Muscle of arm (tissue), 12 donors: ENCODE results near the gene PHLDB2. TPM values are rescaled to one million over a fixed set of nuclear protein-coding genes. Genes with fewer than 3 reads are reported as not detected.
A peak's percentile ranks its signal among the peaks of the same experiment; 100 is the strongest.

ENCODE experiments used
- DNase-seq: peaks from one replicate; pipeline ENCODE4 v3.0.0-alpha.2; 2013
- polyA plus RNA-seq, 12 donors: library from polyadenylated mRNA; unstranded; fragments of 120-200 nt; gene quantifications; one replicate each; pipeline ENCODE4 v1.2.1, GENCODE V29; 2013; ENCODE audit not compliant: insufficient read length in 12 of 12

PHLDB2 gene
- polyA plus RNA-seq, 12 donors = 49.3 to 106 (median 72.6) TPM; not detected in 1

DNA sequence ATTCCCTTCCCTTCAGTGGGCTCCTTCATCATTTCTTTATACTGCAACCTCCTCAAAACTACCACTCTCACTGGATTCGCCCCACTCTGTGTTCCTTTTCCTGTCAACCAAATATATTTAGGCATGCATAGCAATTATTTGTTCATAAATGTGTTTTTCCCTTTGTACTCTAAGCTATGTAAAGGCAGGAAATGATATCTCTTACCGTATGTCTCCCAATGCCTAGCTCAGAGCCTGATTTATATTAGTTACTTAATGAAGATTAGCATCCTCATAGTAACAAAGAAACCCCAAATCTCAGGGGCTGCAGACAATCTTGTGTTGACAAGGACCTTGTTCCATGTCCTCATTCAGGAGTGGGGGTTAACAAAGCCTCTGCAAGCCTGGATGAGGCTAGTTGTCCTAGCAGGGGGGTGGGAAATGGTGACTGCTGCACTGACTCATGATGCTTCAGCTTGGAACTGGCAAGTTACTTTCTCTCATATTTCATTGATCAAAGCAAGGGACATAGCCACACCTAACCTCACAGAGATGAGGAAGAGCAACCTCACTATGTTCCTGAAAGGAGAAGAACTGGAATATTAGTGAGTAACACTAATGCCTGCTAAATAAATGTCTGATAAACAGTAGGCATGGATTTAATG is 15.2 kb downstream of the PHLDB2 start:
- no peak for DNase-seq

DNA sequence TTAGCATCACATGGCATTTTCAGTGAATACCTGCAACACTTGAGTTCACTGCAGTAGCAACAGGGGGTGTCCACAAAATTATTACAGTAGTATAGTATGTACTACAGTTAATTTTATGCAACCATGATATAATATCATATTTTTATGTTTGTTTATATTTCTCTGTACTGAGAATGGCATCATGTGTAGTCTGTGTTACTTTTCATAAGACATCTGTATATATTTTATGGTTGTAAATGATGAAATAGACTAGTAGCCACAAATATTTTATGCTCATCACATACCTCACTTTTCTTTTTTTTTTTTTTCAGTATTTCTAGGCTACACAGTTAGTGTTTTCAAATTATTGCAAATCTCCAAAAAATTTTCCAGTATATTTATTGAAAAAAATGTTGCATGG is 22.4 kb downstream of the PHLDB2 start:
- no peak for DNase-seq

DNA sequence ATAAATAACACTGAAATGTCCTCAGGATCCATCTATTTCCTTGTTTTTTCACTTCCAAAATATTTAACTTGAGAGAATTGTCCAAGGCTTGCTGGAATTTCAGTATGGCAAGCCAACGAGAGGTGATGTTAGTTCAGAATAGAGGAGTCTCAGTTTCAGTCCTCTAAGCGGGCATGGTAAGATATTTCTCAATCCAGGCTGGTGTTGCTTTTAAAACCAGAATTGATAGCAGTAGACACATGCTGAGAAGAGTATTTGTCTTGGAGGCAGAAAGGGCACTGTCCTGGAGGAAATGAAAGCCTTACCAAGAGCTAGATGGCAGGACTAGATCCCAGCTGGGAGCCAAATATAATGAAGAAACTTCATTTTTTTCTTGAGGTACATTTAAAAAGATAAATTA is 23.1 kb downstream of the PHLDB2 start:
- no peak for DNase-seq

DNA sequence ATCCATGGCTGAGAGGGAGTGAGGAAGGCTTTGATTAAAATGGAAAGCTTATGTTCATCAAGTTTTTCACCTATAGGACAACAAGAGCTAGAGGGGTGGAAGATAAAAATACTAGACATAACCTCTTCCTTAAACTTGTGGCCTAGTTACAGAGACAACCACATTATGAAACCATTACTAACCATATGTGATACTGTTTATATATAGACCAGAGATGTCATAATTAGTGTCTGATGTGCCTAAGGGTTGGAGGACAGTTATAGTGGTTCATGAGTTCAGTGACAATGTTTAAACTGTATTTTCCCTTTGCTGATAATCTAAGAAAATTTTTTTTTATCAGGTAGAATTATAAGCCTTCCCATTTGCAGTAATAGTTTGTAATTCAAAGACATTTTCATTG is 23.7 kb downstream of the PHLDB2 start:
- no peak for DNase-seq

DNA sequence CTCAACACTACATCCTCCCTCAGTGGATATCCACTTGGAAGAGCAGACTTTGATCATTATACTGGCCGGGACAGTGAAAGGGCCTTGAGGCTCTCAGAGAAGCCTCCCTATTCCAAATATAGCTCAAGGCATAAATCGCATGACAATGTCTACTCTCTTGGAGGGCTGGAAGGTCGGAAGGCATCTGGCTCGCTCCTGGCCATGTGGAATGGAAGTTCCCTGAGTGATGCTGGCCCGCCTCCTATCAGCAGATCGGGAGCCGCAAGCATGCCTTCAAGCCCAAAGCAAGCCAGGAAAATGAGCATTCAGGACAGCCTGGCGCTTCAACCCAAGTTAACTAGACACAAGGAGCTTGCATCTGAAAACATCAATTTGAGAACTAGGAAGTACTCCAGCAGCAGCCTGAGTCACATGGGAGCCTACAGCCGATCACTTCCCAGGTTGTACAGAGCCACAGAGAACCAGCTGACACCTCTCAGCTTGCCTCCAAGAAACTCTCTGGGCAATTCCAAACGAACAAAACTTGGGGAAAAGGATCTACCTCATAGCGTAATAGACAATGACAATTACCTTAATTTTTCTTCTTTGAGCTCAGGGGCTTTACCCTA is 25.4 kb downstream of the PHLDB2 start:
- no peak for DNase-seq

DNA sequence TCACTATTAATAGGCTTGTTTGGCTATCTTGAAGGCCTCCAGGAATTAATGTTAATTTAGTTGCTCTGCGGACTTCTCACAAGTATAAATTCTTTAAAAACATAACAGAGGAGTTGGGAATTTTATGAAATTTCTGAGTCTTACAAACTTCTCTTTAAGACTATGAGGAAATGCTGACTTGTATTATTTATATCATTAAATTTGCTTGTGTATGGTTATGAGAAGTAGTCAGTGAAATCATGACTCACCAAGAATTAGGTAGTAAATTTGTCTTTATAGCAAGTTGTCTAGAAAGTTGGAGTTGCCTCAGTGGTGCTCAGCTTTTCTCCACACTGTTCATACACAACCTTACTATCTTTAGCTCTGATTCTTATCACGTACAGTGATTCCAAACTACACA is 26.5 kb downstream of the PHLDB2 start:
- DNase-seq = no peak

DNA sequence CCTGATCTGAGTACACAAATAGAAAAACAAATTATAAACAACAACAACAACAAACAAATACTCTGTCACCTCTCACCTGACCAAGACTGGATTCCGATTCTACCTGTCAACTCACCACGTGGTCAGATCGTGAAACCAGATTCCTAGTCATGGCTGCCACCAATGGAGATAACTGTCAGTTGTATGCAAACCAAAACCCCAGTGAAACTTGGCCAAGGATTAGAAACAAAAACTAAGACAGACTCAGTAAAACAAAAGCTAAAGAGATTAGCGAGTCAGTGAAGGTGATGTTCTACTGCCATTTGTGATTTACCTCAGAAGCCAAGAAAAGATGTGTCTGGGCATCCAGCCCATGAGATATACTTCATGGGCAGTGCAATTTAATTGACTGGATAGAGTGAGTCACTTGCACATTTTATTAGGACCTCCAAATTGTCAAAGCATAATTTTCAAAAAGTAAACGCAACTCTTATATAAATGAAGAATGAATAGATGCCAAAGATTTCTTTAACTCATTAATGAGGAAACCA is 31.1 kb downstream of the PHLDB2 start:
- DNase-seq = peak; percentile 24

DNA sequence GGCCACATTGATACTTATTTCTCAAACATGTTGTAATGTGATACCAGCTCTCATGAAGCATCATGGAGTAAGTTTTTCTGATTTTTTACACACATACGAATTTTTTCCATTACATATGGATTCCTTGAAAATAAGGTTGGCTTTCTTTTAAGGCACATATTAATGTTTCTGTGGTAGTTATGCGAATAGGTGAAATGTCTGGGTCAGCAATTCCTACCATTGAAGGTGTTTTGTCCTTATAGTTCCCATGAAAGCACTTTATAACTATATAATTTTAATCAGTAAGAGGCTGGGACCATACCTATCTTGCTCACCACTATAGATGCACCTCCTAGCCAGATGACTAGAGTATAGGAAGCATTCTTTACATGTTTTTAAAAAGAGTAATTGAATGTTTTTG is 33.0 kb downstream of the PHLDB2 start:
- DNase-seq = no peak

DNA sequence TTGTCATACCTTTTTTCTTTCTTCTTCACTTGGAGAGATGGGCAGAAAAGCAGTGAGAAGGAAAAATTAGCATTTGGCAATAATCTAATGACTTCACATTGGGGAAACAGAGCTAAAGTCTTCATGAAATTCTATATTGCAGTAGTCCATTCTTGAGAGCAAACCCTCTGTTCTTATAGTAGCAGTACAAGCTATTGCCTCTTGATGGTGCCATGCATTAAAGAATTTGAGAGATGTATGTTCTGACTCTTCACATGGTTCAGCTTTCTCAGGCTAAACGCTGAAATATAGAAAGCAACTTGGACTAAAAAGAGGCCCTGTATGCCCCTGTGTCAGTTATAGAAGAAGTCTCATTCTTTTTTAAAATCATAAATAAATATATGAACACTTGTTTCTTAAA is 36.0 kb downstream of the PHLDB2 start:
- no peak for DNase-seq

DNA sequence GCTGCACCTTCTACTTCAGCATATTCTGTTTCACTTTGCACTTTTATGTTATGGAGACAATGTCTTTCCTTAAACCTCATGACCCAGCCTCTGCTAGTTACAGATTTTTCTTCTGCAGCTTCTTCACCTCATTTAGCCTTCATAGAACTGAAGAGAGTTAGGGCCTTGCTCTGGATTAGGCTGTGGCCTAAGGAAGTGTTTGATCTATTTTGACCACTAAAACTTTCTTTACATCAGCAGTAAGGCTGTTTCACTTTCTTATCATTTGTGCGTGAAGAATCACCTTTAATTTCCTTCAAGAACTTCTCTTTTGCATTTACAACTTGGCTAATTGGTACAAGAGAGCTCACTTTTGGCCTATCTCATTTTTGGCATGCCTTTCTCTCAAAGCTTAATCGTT is 40.9 kb downstream of the PHLDB2 start:
- DNase-seq = no peak

DNA sequence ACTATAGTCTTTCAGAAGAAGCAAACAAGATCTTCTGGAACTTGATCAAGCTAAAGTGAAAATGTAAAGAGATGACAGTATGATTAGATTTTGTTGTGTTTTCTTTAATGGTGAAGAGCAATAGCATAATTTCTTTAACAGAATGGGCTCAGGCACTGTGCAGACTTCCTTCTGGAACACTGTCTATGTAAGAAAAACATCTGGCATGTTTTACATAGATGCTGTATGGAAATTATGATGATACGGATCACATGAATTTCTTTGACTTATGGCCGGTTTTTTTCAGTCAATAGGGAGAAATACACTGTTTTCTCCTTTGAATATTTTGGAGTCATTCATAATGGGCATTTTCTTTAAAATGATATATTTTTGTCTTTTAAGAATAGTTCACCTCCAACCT is 42.6 kb downstream of the PHLDB2 start:
- peak; percentile 65 for DNase-seq

DNA sequence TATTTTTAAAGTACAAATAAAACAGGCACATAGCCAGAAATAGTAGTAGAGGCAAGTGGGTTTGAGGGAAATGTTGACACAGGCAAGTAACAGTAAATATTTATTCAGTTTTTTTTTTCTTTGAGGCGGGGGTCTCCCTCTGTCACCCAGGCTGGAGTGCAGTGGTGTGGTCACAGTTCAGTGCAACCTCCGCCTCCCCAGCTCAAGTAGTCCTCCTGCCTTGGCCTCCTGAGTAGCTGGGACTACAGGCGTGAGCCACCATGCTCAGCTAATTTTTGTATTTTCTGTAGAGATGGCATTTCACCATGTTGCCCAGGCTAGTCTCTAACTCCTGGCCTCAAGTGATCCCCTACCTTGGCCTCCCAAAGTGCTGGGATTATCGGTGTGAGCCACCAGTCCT is 43.5 kb downstream of the PHLDB2 start:
- no peak for DNase-seq

DNA sequence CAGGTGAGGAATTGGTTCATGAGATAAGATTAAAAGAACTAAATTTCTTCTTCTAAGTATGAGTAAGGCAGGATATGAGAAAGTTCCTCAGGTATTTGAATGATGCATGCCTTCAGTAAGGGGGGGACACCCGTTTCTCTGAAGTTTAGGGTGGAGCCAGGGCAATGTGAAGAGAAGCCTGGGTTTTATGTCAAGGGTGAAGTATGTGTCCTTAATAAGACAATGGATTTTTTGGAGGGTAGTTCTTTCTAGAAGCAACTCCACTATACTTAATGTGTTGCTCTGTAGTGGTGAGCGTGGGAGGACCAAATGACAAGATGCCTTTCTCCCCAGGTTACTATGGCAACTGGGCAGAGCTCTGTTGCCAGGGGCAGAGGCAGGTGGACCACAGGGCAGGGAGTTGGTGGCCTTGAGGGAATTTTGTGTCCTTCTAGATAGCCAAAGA is 44.0 kb downstream of the PHLDB2 start:
- no peak for DNase-seq

DNA sequence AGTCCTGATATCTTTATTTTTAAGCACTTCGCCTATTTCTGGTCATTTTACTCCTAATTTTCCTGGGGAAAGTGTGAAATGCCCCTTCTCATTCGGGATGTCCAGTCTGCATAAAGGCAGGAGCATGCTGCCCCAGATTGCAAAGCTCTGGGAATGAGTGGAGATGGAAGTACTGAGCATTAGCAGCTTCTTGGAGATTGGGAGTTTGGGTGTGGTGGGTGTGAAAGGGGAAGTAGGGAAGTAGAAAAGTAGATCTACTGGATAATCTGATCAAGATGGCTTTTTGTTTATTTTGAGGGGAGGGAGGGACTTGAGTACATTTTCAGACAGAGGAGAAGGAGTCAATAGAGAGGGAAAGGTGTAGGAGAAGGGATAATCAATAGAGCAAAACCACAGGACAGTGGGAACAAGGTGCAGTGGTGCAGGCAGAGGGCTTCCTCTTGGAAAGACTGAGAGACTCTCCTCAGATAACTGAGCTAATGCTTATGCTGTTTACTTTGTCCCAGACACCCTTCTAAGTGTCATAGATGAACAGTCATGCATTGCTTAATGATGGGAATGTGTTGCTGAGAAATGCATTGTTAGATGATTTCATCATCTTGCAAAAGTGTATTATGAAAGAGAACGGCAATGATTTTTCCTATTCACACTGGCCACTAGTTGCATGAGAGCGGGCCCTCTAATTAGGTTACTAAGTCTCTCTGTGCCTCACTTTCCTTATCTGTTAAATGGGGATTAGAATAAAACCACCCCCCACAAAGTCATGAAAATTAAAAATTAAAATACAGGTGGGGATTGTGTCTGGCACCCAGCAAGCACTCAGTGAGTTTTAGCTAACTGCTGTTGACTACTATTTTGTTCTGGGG is 45.5 kb downstream of the PHLDB2 start:
- no peak for DNase-seq

DNA sequence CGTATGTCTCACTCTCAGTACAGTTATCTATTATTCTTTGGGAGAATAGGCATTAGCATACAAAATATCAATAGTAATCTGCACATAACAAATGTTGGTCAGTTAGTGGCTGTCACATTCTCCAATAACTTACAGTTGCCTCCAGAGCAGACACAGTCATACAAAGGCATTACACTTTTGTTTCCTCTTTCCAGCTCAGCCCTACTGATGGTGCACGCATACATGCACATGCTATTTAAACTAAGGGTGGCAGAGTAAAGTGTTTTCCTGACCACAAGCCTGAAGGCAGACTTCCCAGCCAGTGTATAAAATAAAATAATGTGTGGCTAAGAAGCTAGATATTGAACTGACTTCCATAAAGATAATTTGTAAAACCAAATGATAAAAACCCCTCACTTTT is 47.6 kb downstream of the PHLDB2 start:
- DNase-seq = no peak

DNA sequence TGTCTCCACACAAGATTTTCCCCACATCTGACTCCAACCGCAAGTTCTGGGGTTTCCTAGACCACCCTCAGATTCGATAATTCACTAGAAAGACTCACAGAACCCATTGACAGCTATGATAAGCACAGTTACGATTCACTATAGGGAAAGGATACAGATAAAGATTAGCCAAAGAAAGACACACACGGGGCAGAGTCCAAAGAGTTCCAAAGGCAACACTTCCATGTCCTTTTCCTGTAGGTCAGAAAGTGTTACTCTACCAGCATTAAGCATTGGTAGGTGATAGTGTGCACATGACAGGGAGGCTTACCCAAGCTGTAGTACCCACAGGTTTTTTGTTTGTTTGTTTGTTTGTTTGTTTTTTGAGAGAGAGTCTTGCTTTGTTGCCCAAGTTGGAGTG is 48.1 kb downstream of the PHLDB2 start:
- no peak for DNase-seq

DNA sequence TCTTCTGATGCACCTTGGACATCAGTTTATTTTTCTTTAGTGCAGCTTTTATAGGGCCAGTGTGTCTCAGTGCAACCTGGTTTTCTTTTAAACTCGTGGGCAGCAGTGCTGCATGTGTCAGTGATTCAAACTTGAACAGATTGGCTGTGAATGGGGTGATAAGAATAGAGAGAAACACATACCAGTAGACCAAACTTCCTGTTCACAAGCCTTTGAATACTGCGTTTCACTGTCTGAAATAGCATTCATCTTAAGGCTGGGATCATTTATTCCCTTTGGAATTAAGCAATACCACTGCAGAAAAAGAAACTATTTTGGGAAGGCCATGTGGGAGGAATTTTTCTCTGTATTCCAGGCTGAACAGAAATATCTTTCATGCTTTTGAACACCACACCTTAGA is 51.7 kb downstream of the PHLDB2 start:
- no peak for DNase-seq

DNA sequence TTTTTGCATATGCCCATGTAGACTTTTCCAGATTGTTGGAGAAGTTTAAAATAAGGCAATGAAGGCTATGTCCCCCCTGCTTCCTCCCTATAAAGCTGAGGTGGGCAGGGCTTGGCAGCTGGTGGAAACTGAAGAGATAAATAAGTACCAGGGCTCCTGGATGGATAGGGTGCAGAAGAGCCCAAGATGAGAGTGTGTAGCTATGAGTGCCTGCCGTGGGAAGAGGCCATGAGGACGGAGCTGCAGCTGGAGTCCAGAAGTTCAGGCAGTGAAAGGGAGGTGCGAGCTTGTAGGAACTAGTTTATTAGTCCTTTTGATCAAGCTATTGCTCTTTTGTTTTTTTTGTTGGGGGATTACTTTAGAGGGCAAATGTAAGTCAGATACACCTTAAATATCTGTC is 52.4 kb downstream of the PHLDB2 start:
- no peak for DNase-seq

DNA sequence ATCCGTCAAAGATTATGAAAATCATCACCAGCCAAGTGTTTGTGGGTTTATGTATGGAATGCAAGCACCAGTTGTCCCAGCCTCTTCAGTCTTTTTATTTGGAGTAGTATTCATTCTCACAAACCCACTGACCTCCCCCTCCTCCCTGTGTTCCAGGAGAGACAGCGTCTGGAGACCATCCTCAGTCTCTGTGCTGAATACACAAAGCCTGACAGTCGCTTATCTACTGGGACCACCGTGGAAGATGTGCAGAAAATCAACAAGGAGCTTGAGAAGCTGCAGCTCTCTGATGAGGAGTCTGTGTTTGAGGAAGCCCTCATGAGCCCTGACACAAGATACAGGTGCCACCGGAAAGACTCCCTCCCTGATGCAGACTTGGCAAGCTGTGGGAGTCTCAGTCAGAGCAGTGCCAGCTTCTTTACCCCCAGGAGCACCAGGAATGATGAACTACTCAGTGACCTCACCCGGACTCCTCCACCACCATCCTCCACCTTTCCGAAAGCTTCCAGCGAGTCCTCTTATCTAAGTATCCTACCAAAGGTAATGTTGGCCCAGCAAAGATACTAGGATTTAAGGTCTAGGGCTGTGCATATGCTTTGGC is 54.2 kb downstream of the PHLDB2 start:
- no peak for DNase-seq

DNA sequence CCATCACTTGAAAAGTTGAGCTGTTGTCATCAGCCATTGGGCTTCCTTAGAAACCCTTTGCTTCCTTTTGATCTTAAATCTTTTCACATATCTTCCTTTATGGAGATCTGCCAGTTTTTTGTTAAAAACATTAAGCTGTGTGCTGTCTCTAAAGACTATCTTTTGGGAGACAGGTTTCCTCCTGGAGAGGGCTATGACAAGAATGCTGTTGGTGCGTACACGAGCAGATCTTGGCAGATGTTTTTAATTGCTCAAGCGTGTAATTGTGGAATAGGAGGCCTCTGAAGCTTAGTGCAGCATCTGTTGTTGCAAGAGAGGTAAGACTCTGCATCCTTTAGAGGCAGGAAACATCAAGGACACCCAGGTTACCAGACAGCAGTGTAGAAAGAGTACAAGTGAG is 56.8 kb downstream of the PHLDB2 start:
- no peak for DNase-seq

DNA sequence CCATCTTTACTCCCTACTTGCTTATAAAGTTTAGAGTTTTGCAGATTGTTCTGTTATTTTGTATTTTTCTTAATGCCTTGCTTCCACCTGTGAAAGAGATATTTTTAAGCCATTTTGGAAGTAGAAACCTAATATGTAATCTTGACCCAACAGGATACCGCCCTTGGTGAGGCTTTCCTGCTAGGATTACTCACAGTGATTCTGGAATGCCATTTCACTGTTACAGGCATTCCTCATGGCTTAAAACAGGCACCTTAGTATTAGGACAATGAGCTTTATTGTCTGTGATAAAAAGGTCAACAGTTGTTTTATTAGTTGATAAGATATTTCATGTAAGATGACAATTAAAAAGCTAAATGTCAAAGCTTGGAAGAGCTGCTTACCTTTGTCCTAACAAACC is 58.2 kb downstream of the PHLDB2 start:
- no peak for DNase-seq

DNA sequence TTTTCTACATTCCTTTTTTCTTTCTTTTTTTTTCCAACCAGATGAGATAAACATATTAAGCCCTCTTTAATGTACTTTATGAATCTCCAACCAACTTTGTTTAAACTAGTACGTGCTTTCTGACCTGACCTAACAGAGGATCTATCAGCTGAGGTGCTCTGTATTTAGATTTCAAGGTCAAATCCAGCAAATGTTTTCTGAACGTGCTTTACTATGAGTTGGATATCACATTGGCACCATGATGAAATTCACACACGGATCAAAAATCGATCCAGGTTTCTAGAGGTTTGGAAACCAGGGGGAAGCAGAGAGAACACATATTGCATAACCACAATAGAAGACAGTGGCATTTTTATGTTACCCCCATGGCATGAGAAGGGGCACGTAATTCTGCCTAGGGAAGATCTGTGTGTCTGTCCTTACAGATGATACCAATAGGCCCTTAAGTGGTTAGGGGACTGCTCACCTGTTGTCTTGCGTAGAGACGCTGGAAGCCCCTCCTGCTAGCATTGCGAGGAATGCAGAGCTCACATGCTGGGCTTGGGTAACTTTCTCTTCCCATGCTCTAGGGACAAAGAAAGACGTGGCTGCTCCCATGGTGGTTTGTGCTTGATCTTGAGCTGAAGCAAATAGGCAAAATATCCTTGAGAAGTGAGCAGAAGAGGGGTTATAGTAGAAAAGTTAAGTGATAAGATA is 60.5 kb downstream of the PHLDB2 start:
- no peak for DNase-seq
